ENCODE results near the gene POLR2C. TPM values are rescaled to one million over a fixed set of nuclear protein-coding genes. Genes with fewer than 3 reads are reported as not detected.

POLR2C gene
- total RNA-seq, 1 donor from 2014 or later: 110 TPM

DNA sequence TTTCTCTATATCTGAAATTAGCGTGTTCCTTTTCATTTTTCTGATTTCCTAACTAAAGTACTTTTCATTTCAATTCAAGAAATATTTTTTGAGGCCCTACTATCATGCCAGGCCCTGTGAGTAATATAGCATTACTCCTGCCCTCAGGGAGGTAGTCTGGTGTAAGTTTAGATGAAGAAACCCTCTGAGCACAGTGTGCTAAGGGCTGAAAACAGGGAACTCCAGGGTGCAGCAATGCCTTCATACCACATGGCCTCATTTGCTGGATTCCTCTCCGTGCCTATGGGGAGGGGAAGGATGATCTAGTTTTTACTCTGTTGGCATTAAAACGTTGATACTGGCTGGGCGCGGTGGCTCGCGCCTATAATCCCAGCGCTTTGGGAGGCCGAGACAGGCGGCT, 10.5 kb upstream of the POLR2C start:
- Histone ChIP-seq H3K27me3 (no peaks in the 10 kb centered on the region), H3K9me3 (no peaks in the 10 kb centered on the region), H3K27ac (no peak overlapping the region), H3K4me1 (peaks cover 0 to 7% of the 10 kb centered on the region in 2 donors), H3K36me3 (peaks cover 24 to 53% of the 10 kb centered on the region in 2 donors), H3K4me3 (no peak overlapping the region)
- no peak for DNase-seq (ENCODE audit: low spot score in 2 of 2)
- intact Hi-C loops (cut with DNase I): no loop called here
- TF ChIP-seq, protein P1, sequence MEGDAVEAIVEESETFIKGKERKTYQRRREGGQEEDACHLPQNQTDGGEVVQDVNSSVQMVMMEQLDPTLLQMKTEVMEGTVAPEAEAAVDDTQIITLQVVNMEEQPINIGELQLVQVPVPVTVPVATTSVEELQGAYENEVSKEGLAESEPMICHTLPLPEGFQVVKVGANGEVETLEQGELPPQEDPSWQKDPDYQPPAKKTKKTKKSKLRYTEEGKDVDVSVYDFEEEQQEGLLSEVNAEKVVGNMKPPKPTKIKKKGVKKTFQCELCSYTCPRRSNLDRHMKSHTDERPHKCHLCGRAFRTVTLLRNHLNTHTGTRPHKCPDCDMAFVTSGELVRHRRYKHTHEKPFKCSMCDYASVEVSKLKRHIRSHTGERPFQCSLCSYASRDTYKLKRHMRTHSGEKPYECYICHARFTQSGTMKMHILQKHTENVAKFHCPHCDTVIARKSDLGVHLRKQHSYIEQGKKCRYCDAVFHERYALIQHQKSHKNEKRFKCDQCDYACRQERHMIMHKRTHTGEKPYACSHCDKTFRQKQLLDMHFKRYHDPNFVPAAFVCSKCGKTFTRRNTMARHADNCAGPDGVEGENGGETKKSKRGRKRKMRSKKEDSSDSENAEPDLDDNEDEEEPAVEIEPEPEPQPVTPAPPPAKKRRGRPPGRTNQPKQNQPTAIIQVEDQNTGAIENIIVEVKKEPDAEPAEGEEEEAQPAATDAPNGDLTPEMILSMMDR (IDR thresholded peaks at IDR 0.05): no peak

DNA sequence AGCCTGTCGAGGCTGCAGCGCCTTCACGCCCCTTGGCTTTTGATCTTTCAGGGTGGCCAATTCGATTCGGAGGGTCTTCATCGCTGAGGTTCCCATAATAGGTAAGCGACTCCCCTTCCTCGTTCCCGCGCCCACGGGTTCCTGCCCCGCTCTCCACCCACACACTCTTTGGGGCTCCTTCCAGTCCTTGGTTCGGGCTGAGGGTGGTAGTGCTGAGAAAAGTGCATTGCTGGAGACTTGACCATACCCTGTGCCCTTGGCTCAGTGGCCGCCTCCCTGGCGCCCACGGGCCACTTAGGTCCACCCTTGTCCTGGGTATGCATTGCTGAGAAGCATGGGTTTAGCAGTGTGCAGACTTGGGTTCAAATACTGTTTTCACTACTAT, 491 bp downstream of the POLR2C start:
- H3K9me3 ChIP-seq: no peaks in the 10 kb centered on the region
- intact Hi-C loops (cut with DNase I): loop anchor here (1.0 kb wide), 2 partner anchors 16 to 56 kb away; partner anchors contain the start of genes CIAPIN1 and COQ9
- H3K27me3 ChIP-seq: no peaks in the 10 kb centered on the region
- H3K36me3 ChIP-seq: peaks cover 33 to 63% of the 10 kb centered on the region in 2 donors
- H3K4me1 ChIP-seq: peaks cover 5 to 18% of the 10 kb centered on the region in 2 donors
- H3K27ac ChIP-seq: peak overlapping the region; percentile 79 to 96
- H3K4me3 ChIP-seq: peak overlapping the region; percentile 88 to 100
- TF ChIP-seq, protein P1 (IDR thresholded peaks at IDR 0.05): no peak
- no peak for DNase-seq (ENCODE audit: low spot score in 2 of 2)

DNA sequence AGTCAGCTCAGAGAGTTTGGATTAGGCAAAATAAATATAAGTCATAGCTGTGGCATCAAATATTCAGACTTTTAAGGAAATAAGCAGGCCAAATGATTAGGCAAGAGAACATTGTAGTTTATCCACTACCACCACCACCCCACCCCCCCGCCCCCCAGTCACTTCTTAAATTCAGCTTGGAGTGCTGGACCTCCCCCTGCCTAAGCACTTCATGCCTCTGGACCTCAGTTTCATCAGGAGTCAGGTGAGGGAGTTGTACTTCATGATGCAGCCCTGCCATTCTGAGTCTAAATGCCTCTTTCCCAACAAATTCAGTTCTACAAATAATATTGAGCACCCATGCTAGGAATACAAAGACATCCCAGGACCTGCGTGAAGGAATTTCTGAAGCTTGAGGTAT, 2.0 kb downstream of the POLR2C start:
- peaks cover 5 to 18% of the 10 kb centered on the region in 2 donors for H3K4me1 ChIP-seq
- no peak overlapping the region for H3K4me3 ChIP-seq
- TF ChIP-seq, protein P1 (IDR thresholded peaks at IDR 0.05): no peak
- H3K27me3 ChIP-seq: no peaks in the 10 kb centered on the region
- H3K27ac ChIP-seq: no peak overlapping the region
- no peaks in the 10 kb centered on the region for H3K9me3 ChIP-seq
- H3K36me3 ChIP-seq: peaks cover 32 to 72% of the 10 kb centered on the region in 2 donors
- no peak for DNase-seq (ENCODE audit: low spot score in 2 of 2)
- intact Hi-C loops (cut with DNase I): no loop called here

DNA sequence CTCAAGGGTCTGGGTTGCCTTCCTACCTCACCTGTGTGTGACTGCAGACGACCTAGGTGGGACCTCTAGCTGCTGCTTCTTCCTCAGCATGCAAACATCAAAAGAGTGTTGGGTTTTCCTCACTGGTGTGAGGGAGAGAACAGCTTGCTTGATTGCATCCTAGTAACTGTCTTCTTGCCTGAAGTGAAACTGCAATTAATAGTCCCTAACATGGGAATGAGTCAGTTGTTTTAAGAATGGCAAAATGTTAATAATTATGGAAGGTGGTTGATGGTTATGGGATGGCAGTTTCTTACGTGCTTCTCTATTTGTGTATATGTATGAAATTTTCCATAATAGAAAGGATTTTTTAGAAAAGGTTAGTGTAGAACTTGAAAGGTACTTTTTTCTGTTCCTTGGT, 5.9 kb downstream of the POLR2C start:
- Histone ChIP-seq H3K36me3 (peaks cover 63 to 89% of the 10 kb centered on the region in 2 donors), H3K27ac (no peak overlapping the region), H3K4me3 (no peak overlapping the region), H3K4me1 (peaks cover 5 to 14% of the 10 kb centered on the region in 2 donors), H3K27me3 (no peaks in the 10 kb centered on the region), H3K9me3 (no peaks in the 10 kb centered on the region)
- DNase-seq (ENCODE audit: low spot score in 2 of 2): no peak
- TF ChIP-seq, protein P1 (IDR thresholded peaks at IDR 0.05): no peak
- intact Hi-C loops (cut with DNase I): no loop called here

DNA sequence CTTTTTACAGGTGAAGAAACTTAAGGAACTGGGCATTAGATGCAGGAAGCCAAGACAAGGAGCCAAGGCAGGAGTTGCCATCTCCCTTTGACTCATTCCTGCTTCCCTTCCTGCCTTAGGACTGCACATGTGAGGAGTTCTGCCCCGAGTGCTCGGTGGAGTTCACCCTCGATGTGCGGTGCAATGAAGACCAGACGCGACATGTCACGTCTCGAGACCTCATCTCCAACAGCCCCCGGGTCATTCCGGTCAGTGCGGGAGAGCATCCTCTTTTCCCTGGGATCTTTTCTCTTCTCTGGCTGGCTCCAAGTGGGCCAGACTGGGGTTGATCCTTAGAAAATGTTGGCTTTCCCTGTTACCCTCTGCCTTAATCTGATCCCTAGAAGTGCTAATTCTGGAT, 6.6 kb downstream of the POLR2C start:
- Histone ChIP-seq H3K4me1 (peaks cover 0 to 7% of the 10 kb centered on the region in 2 donors), H3K27ac (no peak overlapping the region), H3K4me3 (no peak overlapping the region), H3K9me3 (no peaks in the 10 kb centered on the region), H3K36me3 (peaks cover 68 to 93% of the 10 kb centered on the region in 2 donors), H3K27me3 (no peaks in the 10 kb centered on the region)
- peak in 1 of 2 donors; percentile 46 for DNase-seq (ENCODE audit: low spot score in 2 of 2)
- intact Hi-C loops (cut with DNase I): no loop called here
- TF ChIP-seq, protein P1 (IDR thresholded peaks at IDR 0.05): no peak
